Mesendoderm (in vitro differentiated cells): ENCODE data around the gene DGKH.

Experiments used
- DNase-seq: peaks from one replicate; pipeline ENCODE4 v3.0.0; 2013
- H2AK5ac ChIP-seq: 2 replicates; pipeline ENCODE4 v1.6.1; 2013; ENCODE audit warnings: low read length, inconsistent platforms
- H2BK120ac ChIP-seq: 2 replicates; pipeline ENCODE4 v1.6.1; 2013; ENCODE audit warnings: low read depth, mild to moderate bottlenecking, low read length, moderate library complexity, mixed read lengths
- H2BK15ac ChIP-seq: replicated peaks from 2 replicates; pipeline ENCODE4 v1.6.1; 2013; ENCODE audit warnings: low read depth, mild to moderate bottlenecking, moderate library complexity
- H2BK5ac ChIP-seq: 2 replicates; pipeline ENCODE4 v1.6.1; 2013; ENCODE audit warnings: low read length, inconsistent platforms
- H3K18ac ChIP-seq: 2 replicates; pipeline ENCODE4 v1.6.1; 2013; ENCODE audit warnings: mild to moderate bottlenecking, low read length, mixed read lengths
- H3K23ac ChIP-seq: one replicate; pipeline ENCODE4 v1.6.1; 2013; ENCODE audit warnings: low read length
- H3K27ac ChIP-seq: 2 replicates; pipeline ENCODE4 v1.5.1; 2013; ENCODE audit warnings: low read depth, mild to moderate bottlenecking, inconsistent platforms, low read length, moderate library complexity
- H3K27me3 ChIP-seq: 2 replicates; pipeline ENCODE4 v1.6.1; 2013; ENCODE audit warnings: low read length, control low read depth, mild to moderate bottlenecking, inconsistent platforms; ENCODE audit not compliant: insufficient read depth, poor library complexity
- H3K36me3 ChIP-seq: 2 replicates; pipeline ENCODE4 v1.6.1; 2013; ENCODE audit warnings: low read length, inconsistent platforms; ENCODE audit not compliant: control insufficient read depth, insufficient read depth
- H3K4ac ChIP-seq: one replicate; pipeline ENCODE4 v1.6.1; 2013; ENCODE audit warnings: low read depth, mild to moderate bottlenecking, low read length, moderate library complexity
- H3K4me1 ChIP-seq: 2 replicates; pipeline ENCODE4 v1.6.1; 2013; ENCODE audit warnings: low read depth, low read length, inconsistent platforms; ENCODE audit not compliant: control insufficient read depth
- H3K4me2 ChIP-seq: 2 replicates; pipeline ENCODE4 v1.6.1; 2013; ENCODE audit warnings: low read length
- H3K4me3 ChIP-seq: 2 replicates; pipeline ENCODE4 v1.5.1; 2013; ENCODE audit warnings: mild to moderate bottlenecking, low read length
- H3K56ac ChIP-seq: one replicate; pipeline ENCODE4 v1.6.1; 2013; ENCODE audit warnings: low read length
- H3K79me1 ChIP-seq: 2 replicates; pipeline ENCODE4 v1.6.1; 2013; ENCODE audit warnings: low read length, inconsistent platforms
- H3K79me2 ChIP-seq: 2 replicates; pipeline ENCODE4 v1.6.1; 2013; ENCODE audit warnings: mild to moderate bottlenecking, low read length; ENCODE audit not compliant: control insufficient read depth, insufficient read depth
- H3K9ac ChIP-seq: 2 replicates; pipeline ENCODE4 v1.6.1; 2013; ENCODE audit warnings: low read length, inconsistent platforms
- H4K5ac ChIP-seq: one replicate; pipeline ENCODE4 v1.6.1; 2013; ENCODE audit warnings: low read length
- H4K8ac ChIP-seq: one replicate; pipeline ENCODE4 v1.6.1; 2013; ENCODE audit warnings: low read depth, mild to moderate bottlenecking, control low read depth, low read length, moderate library complexity
- WGBS: extraction: QIAGEN DNeasy Blood & Tissue Kit; methylation state at CpG from one replicate; pipeline ENCODE4 v1.1.7; 2013; ENCODE audit warnings: low lambda C conversion rate, missing lambda C conversion rate; ENCODE audit not compliant: insufficient coverage; ENCODE audit errors: extremely low coverage; 5-methylcytosine and 5-hydroxymethylcytosine counted together

Gene DGKH

DNA sequence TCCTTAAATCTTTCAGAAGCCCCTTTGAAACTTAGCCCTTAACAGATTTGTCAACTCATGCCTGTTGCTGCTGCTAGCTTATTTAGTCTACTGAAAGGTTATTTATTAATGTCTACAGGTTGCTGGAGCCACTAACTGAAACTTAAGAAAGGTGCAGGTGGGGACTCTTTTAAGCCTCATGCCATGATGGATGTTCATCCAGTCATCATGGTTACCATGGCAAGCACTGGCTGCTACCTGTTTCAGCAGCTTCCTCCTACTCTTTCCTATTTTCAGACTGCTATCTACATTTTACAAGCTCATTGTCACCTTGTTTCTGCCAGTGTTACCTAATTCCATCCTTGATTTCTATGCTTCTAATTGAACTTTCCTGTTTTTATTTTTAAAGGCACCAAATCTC, 27.1 kb downstream of the DGKH start:
- H3K4me2 ChIP-seq = no peak overlapping the region
- H3K79me1 ChIP-seq = no peaks in the 10 kb centered on the region

DNA sequence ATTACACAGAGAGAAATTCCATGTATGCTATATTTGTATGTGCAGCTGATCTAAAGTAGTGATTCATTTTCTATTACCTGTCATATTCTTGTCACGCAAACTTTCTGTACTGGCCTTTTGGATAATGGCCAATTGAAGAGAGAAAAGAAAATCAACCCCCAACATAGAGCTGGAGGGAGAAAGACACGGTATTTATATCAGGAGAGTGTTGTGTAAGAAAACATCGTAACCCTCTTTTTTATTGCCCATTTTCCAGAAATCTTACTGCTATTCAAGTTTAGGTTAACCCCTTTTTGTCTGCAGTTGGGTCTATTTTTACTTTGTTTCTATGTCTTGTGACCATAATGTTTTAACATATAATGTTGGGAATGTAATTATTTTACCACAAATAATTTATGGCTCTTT, 27.9 kb downstream of the DGKH start:
- Histone ChIP-seq H4K8ac (no peak overlapping the region), H2BK15ac (no peak overlapping the region), H2BK120ac (no peak overlapping the region), H3K4me1 (no peaks in the 10 kb centered on the region), H3K56ac (no peak overlapping the region), H3K79me2 (no peaks in the 10 kb centered on the region), H3K27ac (no peak overlapping the region), H3K18ac (no peak overlapping the region), H3K79me1 (no peaks in the 10 kb centered on the region), H3K27me3 (no peaks in the 10 kb centered on the region), H4K5ac (no peak overlapping the region), H3K36me3 (no peaks in the 10 kb centered on the region), H3K4me2 (no peak overlapping the region), H3K4ac (no peak overlapping the region), H2AK5ac (no peak overlapping the region), H2BK5ac (no peak overlapping the region), H3K23ac (no peak overlapping the region), H3K4me3 (no peak overlapping the region), H3K9ac (no peak overlapping the region)
- no peak for DNase-seq
- no CpG with 5 or more reads among the region's 3 CpGs for WGBS

More for the DNA sequence above, 27.1 kb downstream of the DGKH start:
- no peaks in the 10 kb centered on the region for H3K4me1 ChIP-seq
- H4K5ac ChIP-seq = no peak overlapping the region
- no peaks in the 10 kb centered on the region for H3K36me3 ChIP-seq
- H2BK5ac ChIP-seq = no peak overlapping the region
- H2BK120ac ChIP-seq = no peak overlapping the region
- no peak overlapping the region for H3K23ac ChIP-seq
- H3K4me3 ChIP-seq = no peak overlapping the region
- H3K4ac ChIP-seq = no peak overlapping the region
- H3K56ac ChIP-seq = no peak overlapping the region
- H2AK5ac ChIP-seq = no peak overlapping the region
- no peak overlapping the region for H2BK15ac ChIP-seq
- H3K27ac ChIP-seq = no peak overlapping the region
- no peaks in the 10 kb centered on the region for H3K79me2 ChIP-seq
- H3K27me3 ChIP-seq = no peaks in the 10 kb centered on the region
- no peak overlapping the region for H3K9ac ChIP-seq
- H4K8ac ChIP-seq = no peak overlapping the region
- no peak overlapping the region for H3K18ac ChIP-seq
- DNase-seq = no peak

GRCh38 chr13:42078128-42078808, 29.8 kb downstream of the DGKH start:
- Histone ChIP-seq H3K27me3 (no peaks in the 10 kb centered on the region), H3K79me1 (no peaks in the 10 kb centered on the region), H3K4me1 (no peaks in the 10 kb centered on the region), H2BK120ac (no peak overlapping the region), H3K27ac (no peak overlapping the region), H3K23ac (no peak overlapping the region), H3K18ac (no peak overlapping the region), H3K9ac (no peak overlapping the region), H2BK5ac (no peak overlapping the region), H2AK5ac (no peak overlapping the region), H3K79me2 (no peaks in the 10 kb centered on the region), H3K36me3 (no peaks in the 10 kb centered on the region), H3K56ac (no peak overlapping the region), H3K4me2 (no peak overlapping the region), H4K5ac (no peak overlapping the region), H3K4ac (no peak overlapping the region), H3K4me3 (no peak overlapping the region), H4K8ac (no peak overlapping the region), H2BK15ac (no peak overlapping the region)
- WGBS = no CpG with 5 or more reads among the region's 5 CpGs
- DNase-seq = peak; percentile 63

GRCh38 chr13:42083138-42083770, 34.8 kb downstream of the DGKH start:
- no peak overlapping the region for H4K8ac ChIP-seq
- no peak overlapping the region for H3K23ac ChIP-seq
- no peaks in the 10 kb centered on the region for H3K36me3 ChIP-seq
- H3K4me3 ChIP-seq = no peak overlapping the region
- H3K4ac ChIP-seq = no peak overlapping the region
- no peak overlapping the region for H3K4me2 ChIP-seq
- H2BK15ac ChIP-seq = no peak overlapping the region
- H3K27ac ChIP-seq = no peak overlapping the region
- H4K5ac ChIP-seq = no peak overlapping the region
- H2BK120ac ChIP-seq = no peak overlapping the region
- DNase-seq = no peak
- no peak overlapping the region for H2BK5ac ChIP-seq
- no peaks in the 10 kb centered on the region for H3K27me3 ChIP-seq
- no CpG with 5 or more reads among the region's 16 CpGs for WGBS
- no peak overlapping the region for H3K18ac ChIP-seq
- no peaks in the 10 kb centered on the region for H3K79me1 ChIP-seq
- H3K9ac ChIP-seq = no peak overlapping the region
- H3K79me2 ChIP-seq = no peaks in the 10 kb centered on the region
- no peak overlapping the region for H3K56ac ChIP-seq
- no peak overlapping the region for H2AK5ac ChIP-seq
- no peaks in the 10 kb centered on the region for H3K4me1 ChIP-seq

GRCh38 chr13:42084722-42085121, 36.3 kb downstream of the DGKH start:
- no peaks in the 10 kb centered on the region for H3K36me3 ChIP-seq
- no peak overlapping the region for H2BK120ac ChIP-seq
- no peak overlapping the region for H3K18ac ChIP-seq
- H3K56ac ChIP-seq = no peak overlapping the region
- no peak overlapping the region for H3K4ac ChIP-seq
- H3K79me1 ChIP-seq = no peaks in the 10 kb centered on the region
- H3K4me1 ChIP-seq = no peaks in the 10 kb centered on the region
- no peak overlapping the region for H2BK5ac ChIP-seq
- H3K4me2 ChIP-seq = no peak overlapping the region
- no peaks in the 10 kb centered on the region for H3K27me3 ChIP-seq
- no peak overlapping the region for H3K4me3 ChIP-seq
- H2AK5ac ChIP-seq = no peak overlapping the region
- no peak overlapping the region for H2BK15ac ChIP-seq
- DNase-seq = no peak
- no peak overlapping the region for H4K5ac ChIP-seq
- H3K79me2 ChIP-seq = no peaks in the 10 kb centered on the region
- WGBS = no CpG with 5 or more reads among the region's 1 CpG
- H3K9ac ChIP-seq = no peak overlapping the region
- no peak overlapping the region for H4K8ac ChIP-seq
- H3K27ac ChIP-seq = no peak overlapping the region
- no peak overlapping the region for H3K23ac ChIP-seq

GRCh38 chr13:42086582-42086981, 38.1 kb downstream of the DGKH start:
- H3K4me2 ChIP-seq = no peak overlapping the region
- H3K23ac ChIP-seq = no peak overlapping the region
- H3K4me3 ChIP-seq = no peak overlapping the region
- no peaks in the 10 kb centered on the region for H3K79me1 ChIP-seq
- H2BK120ac ChIP-seq = no peak overlapping the region
- H2AK5ac ChIP-seq = no peak overlapping the region
- H3K56ac ChIP-seq = no peak overlapping the region
- no peaks in the 10 kb centered on the region for H3K27me3 ChIP-seq
- no peak overlapping the region for H3K18ac ChIP-seq
- no peak overlapping the region for H2BK15ac ChIP-seq
- H4K5ac ChIP-seq = no peak overlapping the region
- H3K27ac ChIP-seq = no peak overlapping the region
- no peak overlapping the region for H2BK5ac ChIP-seq
- no peaks in the 10 kb centered on the region for H3K4me1 ChIP-seq
- WGBS = no CpG with 5 or more reads among the region's 1 CpG
- no peaks in the 10 kb centered on the region for H3K36me3 ChIP-seq
- no peak overlapping the region for H3K9ac ChIP-seq
- H4K8ac ChIP-seq = no peak overlapping the region
- no peak for DNase-seq
- H3K4ac ChIP-seq = no peak overlapping the region
- no peaks in the 10 kb centered on the region for H3K79me2 ChIP-seq
